Brain microvascular endothelial cell (primary cell): ENCODE data around the gene HTR6.

Experiments
- DNase-seq: peaks from one replicate; pipeline ENCODE4 v3.0.0-alpha.2; 2020
- H3K27ac ChIP-seq: fragments of 250-450 bp; sonication (Bioruptor Pico); 2 replicates; pipeline ENCODE4 v1.5.1; 2020; ENCODE audit warnings: mild to moderate bottlenecking, moderate library complexity
- H3K27me3 ChIP-seq: fragments of 250-450 bp; sonication (Bioruptor Pico); replicated peaks from 2 replicates; pipeline ENCODE4 v1.5.1; 2020; ENCODE audit warnings: mild to moderate bottlenecking
- H3K36me3 ChIP-seq: fragments of 250-450 bp; sonication (Bioruptor Pico); replicated peaks from 2 replicates; pipeline ENCODE4 v1.5.1; 2020; ENCODE audit warnings: mild to moderate bottlenecking
- H3K4me3 ChIP-seq: 2 replicates; pipeline ENCODE4 v1.5.1; 2011; ENCODE audit warnings: low read depth, mild to moderate bottlenecking, control low read depth, low read length, moderate library complexity
- in situ Hi-C: cut with HindIII; loops from 2 replicates; pipeline ENCODE4 v1.10.0; 2017; ENCODE audit warnings: low sequenced_read_pairs, low pct_ligation_motif_present
- TF ChIP-seq, protein P1 (sequence below): IDR thresholded peaks from 2 replicates; pipeline ENCODE4 v1.5.1; 2011; ENCODE audit warnings: low read depth, mild to moderate bottlenecking, moderate library complexity, low read length, control low read depth, inconsistent platforms; ENCODE audit errors: missing control alignments

The HTR6 gene

DNA sequence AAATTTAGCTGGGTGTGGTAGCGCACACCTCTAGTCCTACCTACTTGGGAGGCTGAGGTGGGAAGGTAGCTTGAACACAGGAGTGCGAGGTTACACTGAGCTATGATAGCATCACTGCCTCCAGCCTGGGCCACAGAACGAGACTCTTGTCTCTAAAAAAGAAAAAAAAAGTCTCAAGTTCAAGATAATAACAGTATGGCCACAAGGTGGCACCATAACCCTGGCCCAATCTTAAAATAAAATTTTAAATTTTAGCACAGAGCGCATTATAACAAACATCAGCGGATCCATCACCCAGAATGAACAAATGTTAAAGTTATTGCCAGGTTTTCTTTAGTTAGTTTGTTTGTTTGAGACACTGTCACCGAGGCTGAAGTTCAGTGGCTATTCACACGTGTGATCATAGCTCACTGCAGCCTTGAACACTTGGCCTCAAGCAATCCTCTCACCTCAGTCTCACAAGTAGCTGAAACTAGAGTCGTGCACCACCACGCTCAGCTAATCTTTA, 2.9 kb upstream of the HTR6 start:
- TF ChIP-seq, protein P1, sequence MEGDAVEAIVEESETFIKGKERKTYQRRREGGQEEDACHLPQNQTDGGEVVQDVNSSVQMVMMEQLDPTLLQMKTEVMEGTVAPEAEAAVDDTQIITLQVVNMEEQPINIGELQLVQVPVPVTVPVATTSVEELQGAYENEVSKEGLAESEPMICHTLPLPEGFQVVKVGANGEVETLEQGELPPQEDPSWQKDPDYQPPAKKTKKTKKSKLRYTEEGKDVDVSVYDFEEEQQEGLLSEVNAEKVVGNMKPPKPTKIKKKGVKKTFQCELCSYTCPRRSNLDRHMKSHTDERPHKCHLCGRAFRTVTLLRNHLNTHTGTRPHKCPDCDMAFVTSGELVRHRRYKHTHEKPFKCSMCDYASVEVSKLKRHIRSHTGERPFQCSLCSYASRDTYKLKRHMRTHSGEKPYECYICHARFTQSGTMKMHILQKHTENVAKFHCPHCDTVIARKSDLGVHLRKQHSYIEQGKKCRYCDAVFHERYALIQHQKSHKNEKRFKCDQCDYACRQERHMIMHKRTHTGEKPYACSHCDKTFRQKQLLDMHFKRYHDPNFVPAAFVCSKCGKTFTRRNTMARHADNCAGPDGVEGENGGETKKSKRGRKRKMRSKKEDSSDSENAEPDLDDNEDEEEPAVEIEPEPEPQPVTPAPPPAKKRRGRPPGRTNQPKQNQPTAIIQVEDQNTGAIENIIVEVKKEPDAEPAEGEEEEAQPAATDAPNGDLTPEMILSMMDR: peak; percentile 64
- peak; percentile 34 for DNase-seq
- no peak overlapping the region for H3K27ac ChIP-seq
- peaks cover 13% of the 10 kb centered on the region for H3K36me3 ChIP-seq
- peaks cover 32% of the 10 kb centered on the region for H3K27me3 ChIP-seq
- H3K4me3 ChIP-seq: no peak overlapping the region
- in situ Hi-C loops: no loop called here

DNA sequence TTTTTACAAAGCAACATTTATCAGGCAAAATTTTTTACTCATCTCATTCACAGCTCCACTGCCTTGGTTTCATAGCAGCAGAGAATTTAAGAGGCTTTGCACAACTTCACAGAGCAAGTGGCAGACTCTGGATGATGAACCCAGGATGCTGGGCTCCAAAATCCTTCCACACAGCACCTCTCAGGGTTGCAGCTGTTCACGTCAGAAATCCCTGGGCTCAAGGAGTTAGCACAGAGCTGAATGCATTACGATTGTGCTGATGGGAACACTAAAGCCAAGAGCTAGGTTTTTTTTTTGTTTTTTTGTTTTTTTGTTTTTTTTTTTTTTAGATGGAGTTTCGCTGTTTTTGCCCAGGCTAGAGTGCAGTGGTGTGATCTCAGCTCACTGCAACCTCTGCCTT, 2.4 kb upstream of the HTR6 start:
- Histone ChIP-seq H3K36me3 (peaks cover 13% of the 10 kb centered on the region), H3K4me3 (no peak overlapping the region), H3K27ac (no peak overlapping the region), H3K27me3 (peaks cover 35% of the 10 kb centered on the region)
- DNase-seq: no peak
- TF ChIP-seq, protein P1: no peak
- in situ Hi-C loops: no loop called here

DNA sequence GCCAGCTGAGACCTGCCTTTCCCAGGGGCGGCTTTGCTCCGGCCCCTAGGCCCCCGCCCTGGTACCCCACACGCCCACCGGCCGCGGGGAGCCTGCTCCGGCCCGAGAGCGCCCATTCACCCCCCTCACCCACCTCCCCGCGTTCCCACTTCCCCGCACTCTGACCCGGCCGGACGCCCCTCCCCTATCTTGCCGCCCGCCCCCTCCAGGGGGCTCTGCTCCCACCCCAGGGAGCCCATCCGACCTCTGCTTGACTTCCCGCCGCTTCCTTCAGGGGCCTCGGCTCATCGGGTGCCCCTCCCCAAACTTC, 466 bp downstream of the HTR6 start:
- peaks cover 38% of the 10 kb centered on the region for H3K27me3 ChIP-seq
- no peak for DNase-seq
- no peaks in the 10 kb centered on the region for H3K36me3 ChIP-seq
- in situ Hi-C loops: no loop called here
- TF ChIP-seq, protein P1: no peak
- no peak overlapping the region for H3K4me3 ChIP-seq
- no peak overlapping the region for H3K27ac ChIP-seq

- Histone ChIP-seq H3K4me3 (no peak overlapping the region), H3K27me3 (peaks cover 38% of the 10 kb centered on the region), H3K27ac (no peak overlapping the region), H3K36me3 (no peaks in the 10 kb centered on the region)
- TF ChIP-seq, protein P1: no peak
- in situ Hi-C loops: no loop called here
- no peak for DNase-seq
Measured at GRCh38 chr1:19665496-19666465, 1.1 kb downstream of the HTR6 start.

DNA sequence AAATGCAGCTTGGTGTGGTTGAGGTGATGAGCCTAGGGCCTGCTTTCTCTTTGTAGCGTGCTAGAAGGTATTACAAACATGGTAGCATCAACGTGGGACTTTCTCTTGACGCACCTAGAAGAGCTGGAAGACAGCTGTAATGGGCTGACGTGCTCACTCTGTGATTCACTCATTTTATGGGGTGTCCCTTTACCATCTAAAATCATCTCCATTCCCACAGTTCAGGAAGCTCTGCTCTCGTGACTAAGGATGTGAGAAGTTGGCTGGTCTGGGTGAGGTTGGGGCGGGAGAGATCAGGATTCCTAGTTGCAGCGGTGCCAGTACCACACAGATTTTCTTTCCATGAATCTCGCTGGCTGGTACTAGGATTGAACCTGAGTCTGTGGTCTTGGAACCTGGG, 4.2 kb downstream of the HTR6 start:
- Histone ChIP-seq H3K27ac (no peak overlapping the region), H3K27me3 (peaks cover 34% of the 10 kb centered on the region)
- TF ChIP-seq, protein P1: no peak

More for the DNA sequence above, 4.2 kb downstream of the HTR6 start:
- DNase-seq: no peak
- in situ Hi-C loops: no loop called here
- Histone ChIP-seq H3K4me3 (no peak overlapping the region), H3K36me3 (no peaks in the 10 kb centered on the region)
